ENCODE measurements around the gene FAM193A.

DNA sequence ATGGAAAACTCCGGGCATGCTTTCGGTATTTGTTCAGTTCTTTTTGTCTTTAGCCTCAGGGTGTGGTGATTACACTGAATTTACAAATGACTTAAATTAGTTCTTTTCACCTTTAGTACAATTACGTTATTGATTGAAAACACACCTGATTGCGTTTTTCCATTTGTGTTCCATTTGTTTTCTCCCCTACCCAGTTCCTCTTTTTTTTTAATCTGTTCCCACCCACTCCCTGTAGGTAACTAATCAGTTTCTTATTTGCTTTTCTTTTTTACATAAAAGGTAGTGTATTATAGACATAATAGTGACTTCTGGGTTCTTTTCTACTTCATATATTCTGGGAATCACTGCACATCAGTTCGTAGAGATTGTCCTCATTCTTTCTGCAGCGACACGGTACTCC lies 166.3 kb downstream of the FAM193A start:
- TF ChIP-seq, protein P1, sequence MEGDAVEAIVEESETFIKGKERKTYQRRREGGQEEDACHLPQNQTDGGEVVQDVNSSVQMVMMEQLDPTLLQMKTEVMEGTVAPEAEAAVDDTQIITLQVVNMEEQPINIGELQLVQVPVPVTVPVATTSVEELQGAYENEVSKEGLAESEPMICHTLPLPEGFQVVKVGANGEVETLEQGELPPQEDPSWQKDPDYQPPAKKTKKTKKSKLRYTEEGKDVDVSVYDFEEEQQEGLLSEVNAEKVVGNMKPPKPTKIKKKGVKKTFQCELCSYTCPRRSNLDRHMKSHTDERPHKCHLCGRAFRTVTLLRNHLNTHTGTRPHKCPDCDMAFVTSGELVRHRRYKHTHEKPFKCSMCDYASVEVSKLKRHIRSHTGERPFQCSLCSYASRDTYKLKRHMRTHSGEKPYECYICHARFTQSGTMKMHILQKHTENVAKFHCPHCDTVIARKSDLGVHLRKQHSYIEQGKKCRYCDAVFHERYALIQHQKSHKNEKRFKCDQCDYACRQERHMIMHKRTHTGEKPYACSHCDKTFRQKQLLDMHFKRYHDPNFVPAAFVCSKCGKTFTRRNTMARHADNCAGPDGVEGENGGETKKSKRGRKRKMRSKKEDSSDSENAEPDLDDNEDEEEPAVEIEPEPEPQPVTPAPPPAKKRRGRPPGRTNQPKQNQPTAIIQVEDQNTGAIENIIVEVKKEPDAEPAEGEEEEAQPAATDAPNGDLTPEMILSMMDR (conservative IDR thresholded peaks at IDR 0.05; ENCODE audit: low read depth, low read length): no peak
- no peak for TF ChIP-seq EZH2 (IDR thresholded peaks at IDR 0.05; ENCODE audit: low read length, unreplicated experiment)
- no peak for TF ChIP-seq EZH2phosphoT487 (IDR thresholded peaks at IDR 0.05; ENCODE audit: borderline replicate concordance, low read length)
